Cardiac muscle cell (in vitro differentiated cells and primary cell): ENCODE results near the gene CRISP1. TPM values are rescaled to one million over a fixed set of nuclear protein-coding genes. Genes with fewer than 3 reads are reported as not detected.

Experiments
- DNase-seq, 2 donors: peaks; one replicate each; pipeline versions ENCODE4 v3.0.0 to v3.0.0-alpha.2; 2010 to 2017; ENCODE audit warnings: low read depth in 1 of 2, low spot score in 1 of 2
- H3K27ac ChIP-seq: fragments of 200-600 bp; sonication (generic); 2 replicates; pipeline ENCODE4 v1.5.1; 2016
- H3K27me3 ChIP-seq: fragments of 200-600 bp; sonication (generic); 2 replicates; pipeline ENCODE4 v1.6.0; 2016; ENCODE audit warnings: control low read depth
- H3K36me3 ChIP-seq: fragments of 200-600 bp; sonication (generic); 2 replicates; pipeline ENCODE4 v1.5.1; 2016; ENCODE audit warnings: control low read depth
- H3K4me1 ChIP-seq: fragments of 200-600 bp; sonication (generic); 2 replicates; pipeline ENCODE4 v1.8.1; 2017; ENCODE audit warnings: low read depth, mild to moderate bottlenecking, mixed run types
- H3K4me3 ChIP-seq: fragments of 200-600 bp; sonication (generic); 2 replicates; pipeline ENCODE4 v1.5.1; 2016; ENCODE audit warnings: mild to moderate bottlenecking
- H3K9me3 ChIP-seq: fragments of 200-600 bp; sonication (generic); 2 replicates; pipeline ENCODE4 v1.5.1; 2017; ENCODE audit warnings: low read depth, mild to moderate bottlenecking, control low read depth
- CTCF ChIP-seq: IDR thresholded peaks from 2 replicates; pipeline ENCODE4 v1.5.1; 2012; ENCODE audit warnings: low read depth, mild to moderate bottlenecking, low read length
- polyA plus RNA-seq: library from polyadenylated mRNA; unstranded; fragments of >200 nt; fragmentation: Nextera tagmentation; extraction: Ambion mirVana; gene quantifications from 2 replicates; pipeline ENCODE4 v1.2.1, GENCODE V29; 2016
- total RNA-seq: library from RNA; depleted of rRNA; stranded (reverse); fragments of >200 nt; gene quantifications from 2 replicates; pipeline ENCODE4 v1.2.3, GENCODE V29; 2016

CRISP1 gene
- total and polyA plus RNA-seq, 2 experiments from 2014 or later, result not detected

GRCh38 chr6:49841424-49841823 lies 24.9 kb downstream of the CRISP1 start:
- DNase-seq, result no peak
- Histone ChIP-seq H3K27me3 (no peaks in the 10 kb centered on the region), H3K4me1 (no peaks in the 10 kb centered on the region), H3K4me3 (no peak overlapping the region), H3K27ac (no peak overlapping the region), H3K36me3 (no peaks in the 10 kb centered on the region), H3K9me3 (no peaks in the 10 kb centered on the region)
- no peak for TF ChIP-seq CTCF

GRCh38 chr6:49839957-49840356 lies 26.4 kb downstream of the CRISP1 start:
- no peak overlapping the region for H3K27ac ChIP-seq
- TF ChIP-seq CTCF, result no peak
- H3K9me3 ChIP-seq, result no peaks in the 10 kb centered on the region
- H3K36me3 ChIP-seq, result no peaks in the 10 kb centered on the region
- no peaks in the 10 kb centered on the region for H3K27me3 ChIP-seq
- no peak overlapping the region for H3K4me3 ChIP-seq
- no peak for DNase-seq
- H3K4me1 ChIP-seq, result no peaks in the 10 kb centered on the region

- no peak for TF ChIP-seq CTCF
- H3K4me3 ChIP-seq, result no peak overlapping the region
- no peaks in the 10 kb centered on the region for H3K27me3 ChIP-seq
- no peak for DNase-seq
- H3K4me1 ChIP-seq, result no peaks in the 10 kb centered on the region
- H3K36me3 ChIP-seq, result no peaks in the 10 kb centered on the region
- H3K9me3 ChIP-seq, result no peaks in the 10 kb centered on the region
- H3K27ac ChIP-seq, result no peak overlapping the region
Measured at GRCh38 chr6:49839162-49839561, 27.2 kb downstream of the CRISP1 start.

- Histone ChIP-seq H3K9me3 (no peaks in the 10 kb centered on the region), H3K27ac (no peak overlapping the region), H3K4me3 (no peak overlapping the region), H3K4me1 (no peaks in the 10 kb centered on the region), H3K27me3 (no peaks in the 10 kb centered on the region), H3K36me3 (no peaks in the 10 kb centered on the region)
- DNase-seq, result no peak
- no peak for TF ChIP-seq CTCF
Measured at GRCh38 chr6:49835140-49835539, 31.2 kb downstream of the CRISP1 start.

- no peak for TF ChIP-seq CTCF
- no peaks in the 10 kb centered on the region for H3K27me3 ChIP-seq
- H3K27ac ChIP-seq, result no peak overlapping the region
- no peaks in the 10 kb centered on the region for H3K9me3 ChIP-seq
- no peak for DNase-seq
- H3K36me3 ChIP-seq, result no peaks in the 10 kb centered on the region
- H3K4me3 ChIP-seq, result no peak overlapping the region
- no peaks in the 10 kb centered on the region for H3K4me1 ChIP-seq
Measured at GRCh38 chr6:49833386-49833785, 32.9 kb downstream of the CRISP1 start.
